ENCODE data around the gene CCR9.
A peak's percentile ranks its signal among the peaks of the same experiment; 100 is the strongest.

Gene CCR9

DNA sequence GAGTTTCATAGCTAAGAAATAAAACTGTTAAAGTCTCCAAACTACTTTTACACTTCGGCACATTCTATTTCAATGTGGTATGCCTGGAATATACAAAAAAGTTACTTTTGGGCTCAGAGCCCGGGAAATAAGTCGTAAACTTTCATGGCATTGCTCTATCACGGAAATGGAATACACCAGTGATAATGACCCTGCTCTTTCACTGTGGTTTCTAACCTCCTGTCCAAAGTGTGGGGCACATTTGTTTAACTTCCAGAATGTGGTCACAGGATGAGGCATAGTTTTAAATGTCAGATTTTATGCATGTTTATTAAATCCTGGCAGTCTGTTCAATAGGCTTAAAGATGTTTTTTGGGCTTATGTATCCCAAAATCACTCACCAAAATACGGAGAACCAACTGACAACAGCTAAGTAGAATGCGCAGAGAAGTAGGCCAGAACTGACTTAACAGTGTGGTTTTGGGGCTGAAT lies 62.0 kb downstream of the CCR9 start:
- DNase-seq (ENCODE audit: low spot score in 2 of 2) = no peak
- peaks cover 95% of the 10 kb centered on the region for H3K4me1 Mint-ChIP-seq
- peak; percentile 25 for ATAC-seq
- no peaks in the 10 kb centered on the region for H3K9me3 Mint-ChIP-seq
- peaks cover 100% of the 10 kb centered on the region for H3K36me3 Mint-ChIP-seq
- peak overlapping the region; percentile 93 for H3K27ac Mint-ChIP-seq
- H3K4me3 Mint-ChIP-seq = peak overlapping the region; percentile 80

DNA sequence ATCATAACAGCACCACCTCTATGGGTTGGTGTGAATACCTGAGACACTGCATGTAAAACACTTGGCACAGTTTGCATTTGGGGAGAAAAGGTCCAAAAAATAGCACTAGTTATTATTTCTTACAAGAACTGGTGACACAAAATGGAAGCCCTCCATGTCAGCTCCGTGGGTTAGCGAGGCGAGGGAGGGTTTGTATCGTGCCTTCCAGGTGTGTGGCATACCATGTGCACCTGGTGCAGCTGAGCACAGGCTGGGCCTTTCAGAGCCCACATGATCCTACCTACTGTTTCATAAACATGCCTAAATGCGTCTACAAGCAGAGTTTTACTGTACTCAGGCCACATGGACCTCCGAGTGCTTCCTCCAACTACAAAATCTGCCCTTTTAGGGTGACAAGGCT lies 62.5 kb downstream of the CCR9 start:
- peak overlapping the region; percentile 93 for H3K27ac Mint-ChIP-seq
- DNase-seq (ENCODE audit: low spot score in 2 of 2) (no peak), ATAC-seq (no peak)
- peaks cover 95% of the 10 kb centered on the region for H3K4me1 Mint-ChIP-seq
- H3K36me3 Mint-ChIP-seq = peaks cover 100% of the 10 kb centered on the region
- H3K9me3 Mint-ChIP-seq = no peaks in the 10 kb centered on the region
- H3K4me3 Mint-ChIP-seq = peak overlapping the region; percentile 80

DNA sequence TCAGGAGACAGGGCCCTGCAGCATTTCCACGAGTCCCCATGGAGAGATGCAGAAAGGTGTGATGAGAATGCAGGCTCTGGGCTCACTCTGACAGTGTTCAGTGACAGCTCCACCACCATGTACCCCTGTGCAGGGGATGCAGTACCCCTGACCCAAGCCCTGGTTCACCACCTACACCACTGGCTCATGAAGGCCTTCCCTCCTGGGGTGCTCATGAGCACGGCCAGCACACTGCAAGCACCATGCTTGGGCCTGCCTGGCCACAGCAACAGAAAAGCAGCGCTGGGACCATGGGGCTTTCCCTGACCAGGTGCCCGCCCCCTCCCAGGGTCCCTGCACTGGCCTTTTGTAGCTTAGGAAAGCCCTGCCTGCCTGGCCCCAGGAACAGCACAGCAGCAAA lies 63.1 kb downstream of the CCR9 start:
- peak overlapping the region; percentile 80 for H3K4me3 Mint-ChIP-seq

DNA sequence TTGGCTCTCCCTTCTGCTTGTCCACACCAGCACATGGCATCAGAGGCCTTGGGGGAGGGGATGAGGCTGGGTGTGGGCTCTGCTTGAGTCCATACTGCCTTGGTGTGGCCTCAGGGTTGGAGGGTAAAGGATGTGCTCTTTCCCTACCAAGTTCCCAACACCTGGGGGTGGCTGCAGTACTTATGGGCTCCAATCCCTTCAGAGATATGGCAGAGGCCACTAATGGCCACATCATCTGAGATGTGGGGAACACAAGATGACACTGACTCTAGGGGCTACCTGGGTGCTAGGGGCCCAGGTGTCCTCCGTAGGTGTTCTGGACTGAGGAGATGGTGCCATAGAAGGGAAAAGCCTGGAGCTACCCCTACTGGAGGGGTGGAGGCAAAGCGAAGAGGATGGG lies 63.8 kb downstream of the CCR9 start:
- H3K36me3 Mint-ChIP-seq = peaks cover 100% of the 10 kb centered on the region

More for the DNA sequence above, 63.1 kb downstream of the CCR9 start:
- H3K9me3 Mint-ChIP-seq = no peaks in the 10 kb centered on the region
- ATAC-seq (no peak), DNase-seq (ENCODE audit: low spot score in 2 of 2) (no peak)
- peak overlapping the region; percentile 93 for H3K27ac Mint-ChIP-seq
- peaks cover 100% of the 10 kb centered on the region for H3K36me3 Mint-ChIP-seq
- peaks cover 99% of the 10 kb centered on the region for H3K4me1 Mint-ChIP-seq

DNA sequence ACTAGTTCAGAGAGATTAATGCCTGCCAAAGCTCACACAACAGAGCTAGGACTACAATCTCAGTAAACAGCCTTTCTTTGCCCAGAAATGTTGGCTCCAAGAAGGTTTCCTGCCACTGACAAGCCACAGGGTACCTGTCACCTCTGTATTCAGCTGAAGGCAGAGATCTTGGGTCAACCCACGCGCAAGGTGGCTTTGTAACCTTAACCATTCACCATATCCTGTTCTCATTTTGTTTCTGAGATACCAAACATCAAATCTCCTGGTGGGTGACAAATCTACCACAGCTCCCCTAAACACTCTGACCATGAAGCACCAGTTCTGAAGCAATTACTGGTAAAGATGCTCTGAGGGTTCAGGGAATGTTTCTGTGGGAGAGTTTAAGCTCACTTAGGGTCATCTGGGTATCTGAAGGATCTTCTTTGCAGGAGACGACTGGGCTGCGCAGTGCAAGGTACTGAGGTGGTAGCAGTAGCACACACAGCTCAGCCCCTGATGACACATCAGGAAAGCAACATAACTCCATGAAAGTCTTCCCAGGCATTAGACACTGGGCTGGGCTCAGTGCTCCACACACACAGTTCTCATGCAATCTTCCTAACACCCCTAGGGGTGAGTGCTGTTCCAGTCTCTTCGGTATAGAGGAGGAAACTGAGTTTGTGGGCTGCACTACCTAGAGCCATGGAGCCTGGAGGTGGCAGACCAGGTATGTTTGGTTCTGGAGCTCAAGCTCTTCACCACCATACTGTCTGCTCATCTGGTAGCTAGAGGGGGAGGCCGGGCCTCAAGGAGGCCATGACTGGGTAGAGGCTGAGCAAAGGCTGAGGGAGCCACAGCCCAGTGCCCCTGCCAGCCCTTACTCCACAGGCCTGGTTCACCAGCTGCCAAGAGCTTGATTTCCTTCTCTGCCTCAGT lies 64.6 kb downstream of the CCR9 start:
- ATAC-seq = peak; percentile 83
- Mint-ChIP-seq H3K4me3 (peak overlapping the region; percentile 80), H3K27ac (peak overlapping the region; percentile 93)

More for the DNA sequence above, 63.8 kb downstream of the CCR9 start:
- Mint-ChIP-seq H3K4me1 (peaks cover 100% of the 10 kb centered on the region), H3K9me3 (no peaks in the 10 kb centered on the region), H3K4me3 (peak overlapping the region; percentile 80), H3K27ac (peak overlapping the region; percentile 93)
- no peak for ATAC-seq
- no peak for DNase-seq (ENCODE audit: low spot score in 2 of 2)

DNA sequence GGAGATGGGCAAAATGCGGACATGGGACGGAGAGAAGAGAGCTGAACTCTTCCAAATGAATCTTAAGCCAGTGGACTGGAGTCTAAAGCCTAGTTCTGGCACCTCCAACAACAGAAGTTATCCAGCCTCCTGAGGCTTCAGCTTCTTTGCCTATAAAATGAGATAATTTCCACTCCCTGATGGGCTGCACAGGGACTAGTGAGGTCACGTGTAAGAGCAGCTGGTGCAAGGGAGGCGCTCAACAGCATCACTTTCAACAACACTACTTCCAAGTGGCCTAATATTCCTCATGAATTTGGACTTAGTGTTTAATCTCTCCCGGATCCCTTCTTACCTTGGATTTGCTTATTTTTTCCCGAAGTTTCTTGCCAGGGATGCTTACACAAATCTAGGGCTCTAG lies 65.6 kb downstream of the CCR9 start:
- Mint-ChIP-seq H3K9me3 (no peaks in the 10 kb centered on the region), H3K36me3 (peaks cover 100% of the 10 kb centered on the region), H3K4me1 (peaks cover 89% of the 10 kb centered on the region), H3K4me3 (peak overlapping the region; percentile 80), H3K27ac (peak overlapping the region; percentile 93)
- no peak for DNase-seq (ENCODE audit: low spot score in 2 of 2)
- ATAC-seq = no peak

More for the DNA sequence above, 64.6 kb downstream of the CCR9 start:
- peaks cover 100% of the 10 kb centered on the region for H3K36me3 Mint-ChIP-seq
- H3K9me3 Mint-ChIP-seq = no peaks in the 10 kb centered on the region
- peaks cover 99% of the 10 kb centered on the region for H3K4me1 Mint-ChIP-seq
- DNase-seq (ENCODE audit: low spot score in 2 of 2) = no peak

DNA sequence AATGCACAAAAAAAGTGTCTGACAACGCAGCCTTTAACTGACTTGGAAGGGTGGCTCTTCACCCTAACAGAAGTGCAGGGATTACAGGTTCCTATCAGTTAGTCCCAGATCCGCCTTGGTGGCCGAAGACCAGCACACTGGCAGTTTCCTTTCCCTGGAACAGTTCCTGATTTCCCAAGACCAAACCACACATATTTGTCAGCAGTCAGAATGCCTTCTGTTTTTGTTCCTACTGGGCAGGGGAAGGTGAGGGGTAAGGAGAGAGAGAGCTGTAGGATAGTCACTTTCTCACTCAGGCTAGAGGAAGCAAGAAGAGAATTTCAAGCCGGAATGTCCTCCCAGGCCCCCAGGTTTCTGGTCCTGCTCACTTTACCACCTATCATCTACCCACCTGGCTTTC lies 66.1 kb downstream of the CCR9 start:
- DNase-seq (ENCODE audit: low spot score in 2 of 2) (no peak), ATAC-seq (no peak)
- H3K27ac Mint-ChIP-seq = peak overlapping the region; percentile 93
- peaks cover 84% of the 10 kb centered on the region for H3K4me1 Mint-ChIP-seq
- H3K9me3 Mint-ChIP-seq = no peaks in the 10 kb centered on the region
- peak overlapping the region; percentile 80 for H3K4me3 Mint-ChIP-seq
- H3K36me3 Mint-ChIP-seq = peaks cover 100% of the 10 kb centered on the region

Measured in stimulated activated effector memory CD8-positive, alpha-beta T cell treated with anti-CD3 and anti-CD28 coated beads, Interleukin-12 subunit alpha, Interleukin-12 subunit beta, amount 100 ng/mL, for 72 hours (primary cell).